Measurements from ENCODE around the gene DEAF1.

DNA sequence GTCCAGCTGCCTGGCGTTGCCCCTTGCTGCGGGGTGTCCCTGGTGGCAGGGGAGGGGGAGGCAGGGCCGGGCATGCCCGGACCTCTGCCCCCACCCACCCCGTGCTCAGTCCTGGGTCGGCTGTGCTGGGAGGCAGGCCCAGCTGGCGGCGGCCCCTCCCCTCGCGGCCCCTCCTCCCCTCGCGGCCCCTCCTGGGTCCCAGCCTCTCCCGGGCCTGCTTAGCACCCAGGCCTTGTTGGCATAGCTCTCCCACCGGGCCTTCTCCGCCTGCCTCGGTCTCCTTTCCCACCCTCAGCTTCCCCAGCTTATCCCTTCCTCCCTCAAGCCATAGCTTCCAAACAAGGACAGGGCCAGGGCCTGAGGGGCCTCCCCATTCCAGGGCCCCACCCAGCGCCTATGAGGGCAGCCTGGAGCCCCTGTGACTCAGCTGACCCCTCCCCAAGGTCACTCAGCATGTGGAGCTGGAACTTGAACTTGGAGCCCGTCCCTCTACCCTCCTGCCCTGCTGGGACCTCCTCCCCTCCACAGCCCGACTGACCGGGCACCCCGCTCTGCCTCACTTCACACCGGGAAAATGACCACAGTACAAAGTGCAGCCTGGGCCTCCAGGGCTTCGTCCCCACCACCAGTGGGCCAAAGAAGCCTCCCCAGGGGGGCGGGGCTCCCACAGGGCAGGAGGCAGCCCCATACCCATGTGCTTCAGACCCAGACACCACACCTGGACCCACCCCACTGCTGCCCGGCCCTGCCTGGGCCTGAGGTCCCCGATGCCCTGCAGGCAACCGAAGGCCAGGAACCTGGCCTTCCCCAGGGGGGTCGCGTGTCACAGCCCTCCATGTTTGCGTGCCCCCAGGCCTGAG is 12.2 kb upstream of the DEAF1 start:
- TF ChIP-seq, protein P1, sequence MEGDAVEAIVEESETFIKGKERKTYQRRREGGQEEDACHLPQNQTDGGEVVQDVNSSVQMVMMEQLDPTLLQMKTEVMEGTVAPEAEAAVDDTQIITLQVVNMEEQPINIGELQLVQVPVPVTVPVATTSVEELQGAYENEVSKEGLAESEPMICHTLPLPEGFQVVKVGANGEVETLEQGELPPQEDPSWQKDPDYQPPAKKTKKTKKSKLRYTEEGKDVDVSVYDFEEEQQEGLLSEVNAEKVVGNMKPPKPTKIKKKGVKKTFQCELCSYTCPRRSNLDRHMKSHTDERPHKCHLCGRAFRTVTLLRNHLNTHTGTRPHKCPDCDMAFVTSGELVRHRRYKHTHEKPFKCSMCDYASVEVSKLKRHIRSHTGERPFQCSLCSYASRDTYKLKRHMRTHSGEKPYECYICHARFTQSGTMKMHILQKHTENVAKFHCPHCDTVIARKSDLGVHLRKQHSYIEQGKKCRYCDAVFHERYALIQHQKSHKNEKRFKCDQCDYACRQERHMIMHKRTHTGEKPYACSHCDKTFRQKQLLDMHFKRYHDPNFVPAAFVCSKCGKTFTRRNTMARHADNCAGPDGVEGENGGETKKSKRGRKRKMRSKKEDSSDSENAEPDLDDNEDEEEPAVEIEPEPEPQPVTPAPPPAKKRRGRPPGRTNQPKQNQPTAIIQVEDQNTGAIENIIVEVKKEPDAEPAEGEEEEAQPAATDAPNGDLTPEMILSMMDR (IDR thresholded peaks at IDR 0.05; ENCODE audit: insufficient read depth, low read depth, low read length) = no peak
- no peak for TF ChIP-seq EZH2 (IDR thresholded peaks at IDR 0.05; ENCODE audit: insufficient read depth, low read length)

All from astrocyte (in vitro differentiated cells and primary cell).